ENCODE measurements around the gene TSC2. TPM values are rescaled to one million over a fixed set of nuclear protein-coding genes. Genes with fewer than 3 reads are reported as not detected.

Gene TSC2
- total and polyA plus RNA-seq, 9 of the 15 experiments (the other 6 are each of a cell fraction or from before 2014, with no cell fraction given) = 1.3 to 68.1 (median 16.6) TPM

DNA sequence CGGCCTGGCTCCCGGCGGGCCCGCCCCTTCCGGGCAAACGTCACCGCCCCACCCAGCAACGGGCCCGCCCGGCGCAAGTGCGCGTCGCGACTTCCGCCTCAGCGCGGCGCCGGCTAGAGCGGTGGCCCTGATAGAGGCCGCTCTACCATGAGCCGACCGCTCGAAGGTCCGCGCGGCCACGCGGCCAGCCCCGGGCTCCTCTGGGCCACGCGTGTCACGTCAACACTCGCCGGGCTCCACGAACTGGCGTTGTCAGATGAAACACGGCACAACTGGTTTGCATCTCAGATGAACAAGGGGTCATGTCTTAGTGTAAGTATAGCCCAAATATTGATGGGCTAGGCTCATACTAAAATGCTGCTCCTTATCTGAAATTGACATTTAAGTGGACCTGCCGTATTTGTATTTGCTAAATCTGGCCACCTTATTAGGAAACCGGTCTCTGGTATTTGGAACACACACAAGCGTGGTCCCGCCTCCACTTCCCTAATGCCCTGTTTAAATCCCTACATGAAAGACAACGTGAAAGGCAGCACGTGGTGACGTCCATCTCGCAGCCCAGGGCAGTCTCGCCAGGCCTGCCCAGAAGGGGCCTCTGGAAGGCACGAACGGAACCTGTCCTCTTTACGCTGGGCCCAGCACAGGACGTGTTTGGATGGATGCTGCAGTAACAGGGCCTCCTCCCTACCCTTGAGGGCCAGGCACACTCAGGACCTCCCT, 37.8 kb upstream of the TSC2 start, which contains the start of gene ZNF598:
Gene ZNF598 (minus strand): TSS at position 31 of the 720 bp plus-strand sequence.
- ChIA-PET POLR2A (interaction anchor here (2.6 kb wide), 1 partner anchor 13 kb away, joined by 13 read pairs; no protein-coding TSS in a partner anchor), CTCF (ENCODE audit: low intra/inter-chr PET ratio) (no interaction called here)
- H3K79me2 ChIP-seq (ENCODE audit: control insufficient read depth, insufficient read depth, low read length) = peaks cover 59% of the 10 kb centered on the region
- H4K20me1 ChIP-seq (replicated peaks; ENCODE audit: control insufficient read depth, insufficient read depth, low read length) = peaks cover 30% of the 10 kb centered on the region; the same call in 1 of the 2 replicates
- DNase-seq (ENCODE audit: extremely low read depth in 1 of 4, low spot score in 3 of 4) = peak; percentile 90 to 95 (median 90)
- H3K4me3 ChIP-seq = peak within 1 kb of the TSS; percentile 99
- peak; percentile 91 for ATAC-seq
- in situ Hi-C loops (cut with MboI) (no loop called here), intact Hi-C loops (cut with micrococcal nuclease) (loop anchor here (2.0 kb wide), 1 partner anchor 17 kb away; no protein-coding TSS in a partner anchor)
- peak within 1 kb of the TSS; percentile 91 for H3K27ac ChIP-seq (ENCODE audit: extremely low read depth, low read depth, low read length)
- peak; percentile 40 for FAIRE-seq
- peaks cover 19% of the 10 kb centered on the region for H3K9me1 ChIP-seq (ENCODE audit: control insufficient read depth, insufficient read depth, low read length)
- H2AFZ ChIP-seq (ENCODE audit: low read depth, low read length) = peak within 1 kb of the TSS; percentile 65
- H3K9me3 ChIP-seq (replicated peaks; ENCODE audit: control insufficient read depth, insufficient read depth, low read depth, low read length) = no peaks in the 10 kb centered on the region
- no peaks in the 10 kb centered on the region for H3K27me3 ChIP-seq (ENCODE audit: control insufficient read depth in 2 of 2, insufficient read depth in 2 of 2, low read length in 2 of 2)
- peak within 1 kb of the TSS; percentile 100 for H3K4me2 ChIP-seq (ENCODE audit: insufficient read depth, low read length)
- peaks cover 34% of the 10 kb centered on the region; the same call in 2 of the 3 replicates for H3K36me3 ChIP-seq (ENCODE audit: control insufficient read depth, insufficient read depth, low read length)
- H3K4me1 ChIP-seq (replicated peaks in 1 of 2; ENCODE audit: control insufficient read depth in 2 of 2, insufficient read depth in 2 of 2, low read length in 2 of 2) = peaks cover 20 to 60% of the 10 kb centered on the region in 2 experiments
- peak within 1 kb of the TSS; percentile 92 to 99 for H3K9ac ChIP-seq (ENCODE audit: insufficient read depth in 1 of 2, low read depth in 2 of 2, low read length in 2 of 2)
- TSS peak; percentile 97 for BruUV-seq (replicated peaks)
- WGBS (ENCODE audit: insufficient coverage, low coverage, missing lambda C conversion rate) = under 1% methylated on average over 40 of the region's 52 CpGs
- no peak for TF ChIP-seq POU5F1 (IDR thresholded peaks at IDR 0.05; ENCODE audit: borderline replicate concordance, low read depth, low read length, partially characterized antibody)
- no peak for TF ChIP-seq PHTF2 (CRISPR knock-in tag; IDR thresholded peaks at IDR 0.05)
- TF ChIP-seq, protein P1, sequence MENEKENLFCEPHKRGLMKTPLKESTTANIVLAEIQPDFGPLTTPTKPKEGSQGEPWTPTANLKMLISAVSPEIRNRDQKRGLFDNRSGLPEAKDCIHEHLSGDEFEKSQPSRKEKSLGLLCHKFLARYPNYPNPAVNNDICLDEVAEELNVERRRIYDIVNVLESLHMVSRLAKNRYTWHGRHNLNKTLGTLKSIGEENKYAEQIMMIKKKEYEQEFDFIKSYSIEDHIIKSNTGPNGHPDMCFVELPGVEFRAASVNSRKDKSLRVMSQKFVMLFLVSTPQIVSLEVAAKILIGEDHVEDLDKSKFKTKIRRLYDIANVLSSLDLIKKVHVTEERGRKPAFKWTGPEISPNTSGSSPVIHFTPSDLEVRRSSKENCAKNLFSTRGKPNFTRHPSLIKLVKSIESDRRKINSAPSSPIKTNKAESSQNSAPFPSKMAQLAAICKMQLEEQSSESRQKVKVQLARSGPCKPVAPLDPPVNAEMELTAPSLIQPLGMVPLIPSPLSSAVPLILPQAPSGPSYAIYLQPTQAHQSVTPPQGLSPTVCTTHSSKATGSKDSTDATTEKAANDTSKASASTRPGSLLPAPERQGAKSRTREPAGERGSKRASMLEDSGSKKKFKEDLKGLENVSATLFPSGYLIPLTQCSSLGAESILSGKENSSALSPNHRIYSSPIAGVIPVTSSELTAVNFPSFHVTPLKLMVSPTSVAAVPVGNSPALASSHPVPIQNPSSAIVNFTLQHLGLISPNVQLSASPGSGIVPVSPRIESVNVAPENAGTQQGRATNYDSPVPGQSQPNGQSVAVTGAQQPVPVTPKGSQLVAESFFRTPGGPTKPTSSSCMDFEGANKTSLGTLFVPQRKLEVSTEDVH (IDR thresholded peaks at IDR 0.05; ENCODE audit: low read depth, partially characterized antibody) = peak; percentile 60
- peak; percentile 60; the same call in 1 of the 2 replicates for TF ChIP-seq GTF2E2 (tag; IDR thresholded peaks at IDR 0.05)
- TF ChIP-seq CSDE1 (IDR thresholded peaks at IDR 0.05) = peak in 1 of 2 experiments; percentile 68; a peak in 1 of 4 replicates
- TF ChIP-seq JUNB (CRISPR knock-in tag; conservative IDR thresholded peaks at IDR 0.05) = no peak
- no peak for TF ChIP-seq HOXB6 (CRISPR knock-in tag; IDR thresholded peaks at IDR 0.05; ENCODE audit: borderline replicate concordance)
- no peak for TF ChIP-seq MYNN (IDR thresholded peaks at IDR 0.05)
- TF ChIP-seq MYNN (CRISPR knock-in tag; IDR thresholded peaks at IDR 0.05) = no peak
- TF ChIP-seq, protein P2, sequence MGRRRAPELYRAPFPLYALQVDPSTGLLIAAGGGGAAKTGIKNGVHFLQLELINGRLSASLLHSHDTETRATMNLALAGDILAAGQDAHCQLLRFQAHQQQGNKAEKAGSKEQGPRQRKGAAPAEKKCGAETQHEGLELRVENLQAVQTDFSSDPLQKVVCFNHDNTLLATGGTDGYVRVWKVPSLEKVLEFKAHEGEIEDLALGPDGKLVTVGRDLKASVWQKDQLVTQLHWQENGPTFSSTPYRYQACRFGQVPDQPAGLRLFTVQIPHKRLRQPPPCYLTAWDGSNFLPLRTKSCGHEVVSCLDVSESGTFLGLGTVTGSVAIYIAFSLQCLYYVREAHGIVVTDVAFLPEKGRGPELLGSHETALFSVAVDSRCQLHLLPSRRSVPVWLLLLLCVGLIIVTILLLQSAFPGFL (CRISPR knock-in tag; IDR thresholded peaks at IDR 0.05) = no peak
- no peak for TF ChIP-seq KAT2B (IDR thresholded peaks at IDR 0.05; ENCODE audit: low read depth, low read length)
- no peak for TF ChIP-seq ZNF75A (CRISPR knock-in tag; IDR thresholded peaks at IDR 0.05)
- TF ChIP-seq KLF16 (IDR thresholded peaks at IDR 0.05) = no peak
- TF ChIP-seq ZNF24 (IDR thresholded peaks at IDR 0.05) = peak; percentile 15; the same call in 1 of the 2 replicates

All from K562 (cell line).